NCI-H446 treated with DMSO at 0.1 percent for 48 hours (cell line): Measurements from ENCODE around the gene ATP6V1D.
"Not testable (repeated sequence)": the region's sequence is repeated elsewhere in the genome, so short reads cannot be mapped to it uniquely, and the experiment has no call there.

Experiments used
- DNase-seq: peaks from one replicate; lab custom pipeline; 2025; lab: John Stamatoyannopoulos, UW

The ATP6V1D gene

DNA sequence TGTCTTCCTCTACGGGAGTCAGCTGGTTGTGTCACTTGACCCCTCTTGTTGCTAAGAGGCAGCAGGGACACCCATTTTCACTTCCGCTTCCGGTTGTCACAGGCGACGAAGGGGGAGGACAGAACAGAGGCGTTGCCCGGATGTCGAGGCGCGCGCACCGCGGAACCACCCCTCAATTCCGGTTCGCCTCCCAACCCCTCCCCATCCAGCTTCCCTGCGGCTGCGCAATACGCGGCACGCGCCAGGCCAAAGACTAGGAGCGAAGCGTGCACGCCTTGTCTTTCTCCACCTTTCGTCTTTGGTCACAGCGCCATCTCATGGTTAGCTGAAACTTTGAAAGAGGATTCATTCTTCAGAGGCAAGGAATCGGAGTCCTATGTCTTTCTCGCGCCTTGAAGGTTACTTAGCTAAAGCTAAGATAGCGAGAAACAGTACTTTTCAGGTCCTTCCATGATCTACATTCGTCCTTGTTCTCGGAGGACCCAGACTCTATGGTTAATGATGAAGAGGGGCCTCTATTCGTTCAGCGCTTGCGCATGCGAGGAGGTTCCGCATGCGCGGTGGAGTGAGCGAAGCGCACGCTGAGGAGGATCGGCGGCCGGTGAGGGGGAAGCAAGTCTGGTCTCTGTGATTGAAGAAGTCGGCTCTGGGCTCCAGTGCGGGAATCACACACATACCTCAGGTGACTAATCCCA lies at the start of gene ATP6V1D, which contains the start of gene EIF2S1:
TSS of gene ATP6V1D (minus strand) at position 30 of the 695 bp plus-strand sequence. CDS start 106 bp downstream, outside the sequence.
TSS of gene EIF2S1 (plus strand) at position 554 of the 695 bp plus-strand sequence. CDS start 4,440 bp downstream, outside the sequence.
- DNase-seq, result peak; percentile 98

DNA sequence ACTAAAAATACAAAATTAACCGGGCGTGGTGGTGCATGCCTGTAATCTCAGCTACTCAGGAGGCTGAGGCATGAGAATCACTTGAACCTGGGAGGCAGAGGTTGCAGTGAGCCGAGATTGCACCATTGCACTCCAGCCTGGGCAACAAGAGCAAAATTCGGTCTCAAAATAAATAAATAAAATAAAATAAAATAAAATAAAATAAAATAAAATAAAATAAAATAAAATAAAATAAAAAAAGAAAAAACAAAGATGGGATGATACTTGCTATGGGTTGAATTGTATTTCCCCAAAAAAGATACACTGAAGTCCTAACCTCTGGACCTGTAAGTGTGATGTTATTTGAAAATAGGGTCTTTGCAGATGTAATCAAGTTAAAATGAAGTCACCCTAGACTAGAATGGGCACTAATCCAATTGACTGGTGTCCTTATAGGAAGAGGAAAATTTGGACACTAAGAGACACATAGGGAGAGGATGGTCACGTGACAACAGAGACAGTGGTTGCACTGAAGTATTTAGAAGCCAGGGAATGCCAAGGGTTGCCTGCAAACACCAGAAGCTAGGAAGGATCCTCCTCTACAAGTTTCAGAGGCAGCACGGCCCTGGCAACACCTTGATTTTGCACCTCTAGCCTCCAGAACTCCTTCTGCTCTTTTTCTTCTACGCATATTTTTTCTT lies 48.7 kb upstream of the ATP6V1D start:
- DNase-seq, result not testable (repeated sequence)

DNA sequence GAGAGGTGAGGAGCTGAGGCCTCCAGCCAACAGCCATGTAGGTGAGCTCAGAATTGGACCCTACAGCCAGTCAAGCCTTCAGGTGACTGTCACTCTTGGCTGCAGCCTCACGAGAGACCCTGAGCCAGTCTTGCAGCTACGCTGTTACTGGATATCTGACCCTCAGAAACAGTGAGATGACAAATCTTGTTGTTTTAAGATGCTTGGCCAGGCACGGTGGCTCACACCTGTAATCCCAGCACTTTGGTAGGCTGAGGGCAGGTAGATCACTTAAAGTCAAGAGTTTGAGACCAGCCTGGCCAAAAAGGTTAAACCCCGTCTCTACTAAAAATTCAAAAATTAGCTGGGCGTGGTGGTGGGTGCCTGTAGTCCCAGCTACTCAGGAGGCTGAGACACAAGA lies 46.2 kb upstream of the ATP6V1D start:
- DNase-seq, result no peak

DNA sequence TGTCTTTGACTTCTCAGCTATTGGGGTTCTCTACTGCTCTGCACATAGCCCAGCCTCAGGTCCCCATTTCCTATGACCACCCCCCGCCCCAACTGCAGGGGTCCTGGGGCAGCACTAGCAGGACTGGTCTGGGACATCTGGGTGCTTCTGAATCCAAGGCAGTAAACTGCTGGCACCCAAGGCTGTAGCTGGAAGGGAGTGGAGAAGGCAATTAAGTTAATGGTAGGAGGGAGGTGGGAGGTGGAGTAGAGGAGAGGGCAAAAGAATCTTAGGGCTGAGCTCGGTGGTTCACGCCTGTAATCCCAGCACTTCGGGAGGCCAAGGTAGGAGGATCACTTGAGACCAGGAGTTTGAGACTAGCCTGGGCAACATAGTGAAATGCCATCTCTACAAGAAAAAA lies 40.8 kb upstream of the ATP6V1D start:
- DNase-seq, result no peak

DNA sequence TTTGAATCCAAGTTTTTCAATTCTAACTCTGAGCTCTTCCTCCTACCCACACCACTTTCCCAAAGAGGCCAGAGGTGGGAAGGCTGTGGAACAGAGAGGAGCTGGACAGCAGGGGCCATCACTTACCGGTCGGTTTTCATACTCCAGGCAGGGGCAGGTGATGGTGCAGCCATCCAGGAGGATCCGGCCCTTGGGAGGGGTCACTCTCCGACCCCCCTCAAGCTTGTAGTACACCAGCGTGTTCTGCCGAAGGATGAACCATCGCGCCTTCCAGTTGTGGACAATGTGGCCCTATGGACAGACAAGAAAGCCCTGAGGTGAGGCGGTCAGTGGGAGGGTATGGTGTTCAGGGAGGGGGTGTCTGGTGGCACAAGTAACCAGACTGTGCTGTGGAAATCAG lies 37.9 kb upstream of the ATP6V1D start:
- DNase-seq, result no peak

DNA sequence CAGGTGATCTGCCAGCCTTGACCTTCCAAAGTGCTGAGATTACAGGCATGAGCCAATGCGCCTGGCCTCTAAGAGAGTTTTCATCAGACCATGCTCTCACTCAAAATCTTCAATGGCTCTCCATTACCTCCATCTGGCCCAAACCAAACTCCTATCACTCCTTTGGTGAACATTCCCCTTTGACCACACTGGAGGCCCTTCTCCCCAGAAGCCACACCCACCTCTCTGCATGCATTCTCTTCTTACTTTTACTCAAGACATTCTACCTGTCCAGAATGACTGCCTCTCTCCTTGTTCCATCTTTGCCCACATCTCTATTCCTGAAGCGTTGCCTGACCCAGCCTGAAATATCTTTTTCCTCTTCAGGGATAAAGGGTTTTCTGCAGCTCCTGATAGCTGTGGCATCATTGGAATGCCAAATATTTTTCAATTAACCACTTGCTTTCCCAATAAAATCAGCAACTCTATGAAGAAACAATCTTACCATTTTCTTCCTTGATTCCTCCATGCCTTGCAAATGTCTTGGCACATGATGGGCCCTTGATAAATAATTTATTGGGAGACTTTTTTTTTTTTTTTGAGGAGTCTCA lies 36.9 kb upstream of the ATP6V1D start:
- no peak for DNase-seq

DNA sequence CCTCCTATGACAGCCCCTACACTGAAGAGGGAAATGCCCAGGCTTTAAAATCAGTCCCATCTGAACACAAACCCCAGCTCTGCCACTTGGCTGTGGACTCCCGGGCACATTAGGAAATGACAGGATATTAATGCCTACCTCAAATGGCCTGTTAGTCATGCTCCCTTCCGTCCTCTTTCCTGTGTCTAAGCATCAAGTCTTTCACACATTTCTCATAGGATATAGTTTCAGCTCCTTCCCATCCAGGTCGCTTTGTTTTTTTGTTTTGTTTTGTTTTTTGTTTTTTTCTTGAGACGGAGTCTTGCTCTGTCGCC lies 36.2 kb upstream of the ATP6V1D start:
- no peak for DNase-seq

DNA sequence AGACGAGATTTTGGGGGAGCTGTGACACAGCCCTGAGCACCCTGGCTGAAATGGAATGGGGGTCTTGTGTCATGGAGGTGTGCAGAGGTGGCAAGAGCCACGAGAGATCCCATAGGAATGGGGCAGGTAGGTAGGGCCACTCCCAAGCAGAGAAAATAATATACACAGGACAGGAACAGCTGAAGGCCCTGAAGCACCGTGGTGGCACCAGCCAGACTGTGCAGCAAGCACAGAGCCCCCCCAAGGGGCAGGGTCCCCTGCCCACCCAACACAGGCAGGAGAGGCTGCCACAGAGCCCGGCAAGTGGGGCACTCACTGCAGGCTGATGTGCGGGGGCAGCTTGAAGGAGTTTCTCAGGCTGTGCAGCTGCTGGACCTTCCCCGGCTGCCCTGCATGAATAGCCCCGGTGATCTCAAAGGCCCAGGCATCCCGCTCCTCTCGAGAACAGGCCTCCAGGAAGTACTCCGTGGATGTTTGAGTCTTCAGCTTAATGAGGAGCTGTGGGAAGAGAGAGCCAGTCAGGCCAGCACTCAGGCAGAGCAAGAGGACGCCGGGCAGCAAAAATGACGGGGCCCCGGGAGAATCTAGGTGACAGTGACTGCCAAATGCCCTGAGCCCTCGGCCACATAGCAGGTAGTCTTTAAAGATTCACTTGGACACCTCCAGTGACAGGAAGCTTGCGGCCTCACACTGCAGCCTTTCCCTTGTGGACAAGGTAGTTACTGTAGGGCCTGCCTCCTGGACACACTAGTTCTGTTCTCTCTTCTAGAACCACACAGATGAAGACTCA lies 35.7 kb upstream of the ATP6V1D start:
- DNase-seq, result no peak

DNA sequence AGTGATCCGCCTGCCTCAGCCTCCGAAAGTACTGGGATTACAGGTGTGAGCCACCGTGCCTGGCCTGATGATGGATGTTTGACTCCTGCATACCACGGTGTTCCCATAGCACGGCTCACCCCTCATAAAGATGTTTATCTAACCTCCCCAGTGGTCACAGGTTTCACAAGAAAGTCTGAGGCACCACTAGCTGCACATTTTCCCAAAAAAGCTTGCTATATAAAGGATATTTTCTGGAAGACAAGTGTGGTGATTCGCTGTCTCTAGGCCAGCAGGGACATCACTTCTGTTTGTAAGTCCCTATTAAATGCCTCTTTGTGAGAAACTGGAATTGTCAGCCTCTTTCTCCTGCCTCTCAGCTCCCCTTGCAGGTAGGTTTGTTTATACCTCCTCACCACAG lies 34.1 kb upstream of the ATP6V1D start:
- no peak for DNase-seq

DNA sequence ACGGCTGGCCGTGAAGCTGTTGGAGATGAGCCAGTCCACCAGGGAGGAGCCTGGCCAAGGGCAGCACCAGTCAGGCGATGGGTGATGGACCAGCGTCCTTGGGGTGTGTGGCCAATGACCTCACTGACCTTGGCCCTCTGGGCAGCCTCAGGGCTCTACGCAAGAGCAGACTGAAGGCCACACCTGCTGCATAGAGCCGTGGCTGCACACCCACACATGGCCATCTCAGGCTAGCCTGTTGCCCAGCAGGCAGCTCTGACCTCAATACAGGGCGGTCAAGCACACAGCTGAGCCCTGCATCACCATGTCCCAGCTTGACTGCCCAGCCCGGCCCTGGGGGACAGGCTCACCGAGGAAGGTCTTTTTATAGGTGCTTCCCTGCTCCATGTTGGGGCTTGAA lies 33.2 kb upstream of the ATP6V1D start:
- no peak for DNase-seq

DNA sequence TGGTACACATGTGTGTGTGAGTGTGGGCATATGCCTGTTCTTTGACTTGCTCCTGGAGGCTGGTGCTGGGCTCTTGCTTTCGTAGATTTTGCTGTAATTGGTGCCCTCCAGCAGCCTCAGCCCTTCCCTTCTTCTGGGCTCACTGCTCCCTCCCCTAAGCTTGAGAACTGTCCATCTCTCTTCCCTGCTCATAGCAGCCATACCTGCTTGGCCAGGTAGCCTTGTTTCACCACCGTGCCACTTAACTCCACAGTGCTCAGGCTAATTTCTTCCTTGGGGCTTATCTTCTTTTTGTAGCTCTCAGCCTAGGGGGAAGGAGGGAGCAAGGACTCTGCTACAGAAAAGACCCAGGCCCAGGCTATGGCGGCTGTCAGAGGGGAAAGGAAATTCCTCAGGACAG lies 32.5 kb upstream of the ATP6V1D start:
- no peak for DNase-seq

DNA sequence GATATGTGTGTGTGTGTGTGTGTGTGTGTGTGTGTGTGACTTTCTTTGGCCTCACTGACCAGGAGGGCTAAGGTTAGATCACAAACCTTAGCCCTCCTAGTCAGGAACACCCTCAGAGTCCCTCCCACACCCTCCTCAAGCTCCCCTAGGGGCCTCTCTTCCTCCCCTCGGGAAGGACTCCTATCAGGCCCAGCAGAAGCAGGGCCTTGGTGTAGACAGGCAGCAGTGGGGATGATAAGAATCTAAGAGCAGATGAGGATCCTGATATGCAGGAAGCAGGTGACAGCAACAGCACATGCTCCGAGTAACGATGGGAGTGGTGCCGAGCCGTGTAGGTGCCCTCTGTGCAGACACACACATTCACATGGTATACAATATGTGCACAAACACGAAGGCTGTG lies 31.7 kb upstream of the ATP6V1D start:
- no peak for DNase-seq

DNA sequence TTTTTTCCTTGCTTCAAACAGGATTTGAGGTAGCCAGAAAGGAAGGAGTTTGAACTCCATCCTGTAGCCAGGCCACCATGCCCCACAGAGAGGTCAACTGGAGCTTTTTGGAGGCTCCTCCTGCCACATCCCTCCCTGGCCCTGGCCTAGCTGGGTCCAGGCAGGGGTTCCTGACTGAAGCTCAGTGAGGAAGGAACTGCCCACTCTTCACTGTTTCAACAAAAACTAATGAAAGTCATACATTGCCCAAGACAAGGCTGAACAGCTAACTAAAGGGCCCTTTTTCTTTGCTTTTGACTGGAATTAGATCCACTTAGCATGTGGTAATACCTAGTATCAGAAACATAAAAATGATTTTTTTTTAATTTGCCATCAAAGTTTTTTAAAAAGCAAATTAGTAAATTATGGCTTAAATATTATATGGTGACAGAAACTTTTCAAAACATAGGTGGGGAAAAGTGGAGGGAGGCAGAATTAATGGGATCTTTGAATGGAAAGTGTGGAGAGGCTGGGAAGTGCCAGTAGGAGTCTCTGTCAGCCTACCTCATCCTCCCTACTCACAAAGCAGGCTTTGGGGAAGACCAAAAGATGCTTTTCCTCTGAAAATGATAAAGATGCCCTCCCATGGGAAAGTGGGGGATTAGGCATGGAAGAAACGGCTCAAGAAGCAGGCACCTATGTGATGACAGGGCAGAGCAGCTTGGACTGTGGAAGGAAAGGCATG lies 30.4 kb upstream of the ATP6V1D start:
- DNase-seq, result no peak

DNA sequence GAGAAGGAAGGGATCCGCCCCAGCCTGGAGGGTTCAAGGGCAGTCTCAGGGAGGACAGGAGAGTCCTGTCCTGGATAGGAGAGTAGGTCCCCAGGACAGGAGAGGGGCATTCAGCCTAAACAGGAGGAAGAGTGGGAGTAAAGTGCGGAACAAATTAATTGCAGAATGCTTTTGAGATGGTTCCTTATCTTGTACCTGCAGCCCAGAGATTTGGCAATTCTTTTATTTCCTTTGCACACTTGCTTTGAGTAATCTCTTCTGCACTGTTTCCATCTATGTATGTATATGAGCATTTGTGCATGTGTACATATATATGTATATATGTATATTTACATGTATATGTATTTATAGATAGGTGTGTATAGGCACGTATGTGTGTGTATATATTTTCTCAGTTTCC lies 29.7 kb upstream of the ATP6V1D start:
- no peak for DNase-seq

DNA sequence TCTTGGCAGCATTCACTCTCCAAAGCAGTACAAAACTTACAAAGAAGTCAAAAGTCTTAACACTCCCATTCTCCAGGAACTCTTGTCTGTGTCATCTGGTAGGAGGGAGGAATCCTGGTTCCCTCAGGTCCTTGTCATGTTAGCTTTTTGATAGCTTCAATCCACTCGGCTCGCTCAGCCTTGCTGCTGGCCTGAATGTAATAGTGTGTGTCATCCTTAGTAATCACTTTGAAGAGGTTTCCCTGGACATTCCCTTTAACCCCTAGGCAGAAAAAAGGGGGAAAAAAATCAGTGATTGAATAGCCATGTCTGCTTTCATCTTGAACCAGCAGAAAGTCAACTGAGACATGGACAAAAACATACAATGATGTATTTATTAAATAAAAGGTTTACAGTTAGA lies 27.6 kb upstream of the ATP6V1D start:
- no peak for DNase-seq

DNA sequence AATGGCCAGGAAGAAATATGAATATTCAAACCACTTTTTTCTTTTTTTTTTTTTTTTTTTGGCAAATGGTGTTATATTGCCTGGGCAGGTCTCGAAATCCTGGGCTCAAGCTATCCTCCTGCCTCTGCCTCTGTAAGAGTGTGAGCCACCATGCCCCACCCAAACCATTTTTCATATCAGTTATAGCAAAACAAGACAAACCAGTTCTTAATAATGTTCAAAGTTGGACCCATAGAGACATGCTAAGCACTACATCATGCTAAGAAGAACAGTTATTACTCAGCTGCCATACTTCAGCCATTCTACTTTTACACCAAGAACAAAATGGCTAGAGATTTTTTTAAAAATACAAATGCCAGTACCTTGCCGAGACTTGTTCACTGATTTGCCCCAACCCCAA lies 26.0 kb upstream of the ATP6V1D start:
- DNase-seq, result no peak

DNA sequence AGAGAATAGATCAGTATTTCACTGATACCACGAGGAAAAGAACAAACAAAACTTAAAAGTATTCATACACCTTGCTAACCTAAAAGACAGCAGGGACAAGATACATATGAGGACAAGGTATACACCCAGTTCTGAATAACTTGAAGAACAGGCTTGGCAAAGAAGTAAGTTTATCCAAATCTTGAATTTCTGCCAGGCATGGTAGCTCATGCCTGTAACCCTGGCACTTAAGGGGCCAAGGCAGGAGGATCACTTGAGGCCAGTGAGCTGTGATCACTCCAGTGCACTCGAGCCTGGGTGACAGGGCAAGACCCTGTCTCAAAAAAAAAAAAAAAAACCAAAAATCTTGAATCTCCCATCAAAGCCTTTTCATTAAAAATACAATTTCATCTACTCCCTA lies 25.5 kb upstream of the ATP6V1D start:
- no peak for DNase-seq

DNA sequence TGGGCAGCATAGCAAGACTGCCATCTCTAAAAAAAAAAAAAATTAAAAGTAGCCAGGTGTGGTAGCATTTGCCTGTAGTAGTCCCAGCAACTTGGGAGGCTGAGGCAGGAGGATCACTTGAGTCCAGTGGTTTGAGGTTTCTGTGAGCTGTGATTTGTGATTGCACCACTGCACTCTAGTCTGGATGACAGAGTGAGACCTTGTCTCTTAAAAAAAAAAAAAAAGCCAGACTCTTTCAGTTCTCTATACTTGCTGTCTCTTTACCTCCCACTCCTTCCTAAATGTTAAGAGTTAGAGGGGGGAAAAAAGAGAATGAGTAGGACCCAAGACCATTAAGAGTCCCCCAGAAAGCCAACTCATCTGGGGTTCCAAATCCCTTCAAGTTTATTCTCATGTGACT lies 18.3 kb upstream of the ATP6V1D start:
- no peak for DNase-seq

DNA sequence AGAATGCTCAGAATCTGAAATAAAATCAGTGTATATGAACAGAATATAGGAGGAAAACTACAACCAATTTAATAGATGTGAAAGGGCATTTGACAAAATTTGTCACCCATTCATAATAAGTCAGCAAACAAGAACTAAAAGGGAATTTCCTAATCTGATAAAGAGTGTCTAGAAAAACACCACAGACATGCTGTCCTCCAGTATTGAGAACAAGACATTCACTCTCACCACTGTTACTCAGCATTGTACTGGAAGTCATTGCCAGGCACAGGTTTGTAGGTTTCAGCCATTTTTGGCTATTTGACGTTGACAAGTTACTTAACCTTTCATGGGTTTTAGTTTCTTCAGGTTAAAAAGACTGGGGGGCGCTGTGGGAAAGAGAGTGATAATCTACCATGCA lies 13.7 kb upstream of the ATP6V1D start:
- DNase-seq, result no peak

DNA sequence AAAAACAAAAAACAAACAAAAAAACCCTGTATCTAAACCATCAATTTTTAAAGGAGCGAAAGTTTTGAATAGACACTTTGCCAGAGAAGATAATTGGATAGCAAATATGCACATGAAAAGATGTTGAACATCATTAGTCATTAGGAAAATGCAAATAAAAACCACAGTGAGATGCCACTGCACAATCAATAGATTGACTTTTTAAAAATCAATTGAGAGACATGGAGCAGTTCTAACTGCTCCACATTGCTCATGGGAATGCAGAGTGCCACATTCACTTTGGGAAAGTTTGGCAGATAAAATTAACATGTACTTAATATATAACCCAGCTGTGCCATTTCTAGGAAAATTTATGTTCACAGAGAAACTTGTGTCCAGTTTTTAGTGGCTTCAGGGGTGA lies 13.2 kb upstream of the ATP6V1D start:
- no peak for DNase-seq

DNA sequence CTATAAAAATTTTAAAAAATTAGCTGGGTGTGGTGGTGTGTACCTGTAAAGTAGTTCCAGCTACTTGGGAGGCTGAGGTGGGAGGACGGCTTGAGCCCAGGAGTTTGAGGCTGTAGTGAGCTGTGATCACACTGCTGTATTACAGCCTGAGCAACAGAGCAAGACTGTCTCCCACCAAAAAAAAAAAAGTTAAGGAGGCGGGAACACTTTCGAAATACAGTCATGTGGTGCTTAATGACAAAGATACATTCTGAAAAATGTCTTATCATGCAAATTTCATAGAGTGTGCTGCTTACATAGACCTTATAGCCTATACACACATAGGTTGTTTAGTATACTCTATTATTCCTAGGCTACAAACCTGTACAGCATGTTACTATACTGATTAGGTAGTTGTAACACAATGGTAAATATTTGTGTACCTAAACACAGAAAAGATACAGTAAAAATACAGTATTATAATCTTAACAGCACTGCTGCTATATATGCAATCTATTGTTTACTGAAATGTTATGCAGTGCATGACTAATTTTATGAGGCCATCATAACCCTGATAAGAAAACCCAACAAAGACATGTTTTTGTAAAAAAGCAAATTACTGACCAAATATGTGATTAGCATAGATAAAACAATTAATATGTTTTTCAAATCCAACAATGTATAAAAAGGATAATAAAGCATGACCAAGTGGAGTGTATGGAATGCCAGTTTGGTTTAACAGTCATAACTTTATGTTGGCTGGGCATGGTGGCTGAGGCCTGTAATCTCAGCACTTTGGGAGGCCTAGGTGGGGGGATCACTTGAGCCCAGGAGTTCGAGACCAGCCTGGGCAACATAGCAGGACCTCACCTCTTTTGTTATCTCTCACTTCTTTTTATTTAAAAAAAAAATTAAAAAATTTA lies 11.9 kb upstream of the ATP6V1D start:
- DNase-seq, result no peak
